ENCODE data around the gene BABAM2. TPM values are rescaled to one million over a fixed set of nuclear protein-coding genes. Genes with fewer than 3 reads are reported as not detected.

The BABAM2 gene
- total RNA-seq, 4 donors from 2014 or later: 35.0 to 70.5 (median 51.5) TPM

- no peak for DNase-seq
- no peaks in the 10 kb centered on the region for H3K27me3 ChIP-seq
- H3K4me3 ChIP-seq: no peak overlapping the region
- H3K27ac ChIP-seq: no peak overlapping the region
- TF ChIP-seq POLR2A (IDR thresholded peaks at IDR 0.05): no peak
- TF ChIP-seq CTCF (IDR thresholded peaks at IDR 0.05): no peak
- H3K4me1 ChIP-seq: no peaks in the 10 kb centered on the region
- no peaks in the 10 kb centered on the region for H3K36me3 ChIP-seq
- H3K9me3 ChIP-seq: no peaks in the 10 kb centered on the region
Observed at GRCh38 chr2:28291811-28292440, 401.4 kb downstream of the BABAM2 start.

DNA sequence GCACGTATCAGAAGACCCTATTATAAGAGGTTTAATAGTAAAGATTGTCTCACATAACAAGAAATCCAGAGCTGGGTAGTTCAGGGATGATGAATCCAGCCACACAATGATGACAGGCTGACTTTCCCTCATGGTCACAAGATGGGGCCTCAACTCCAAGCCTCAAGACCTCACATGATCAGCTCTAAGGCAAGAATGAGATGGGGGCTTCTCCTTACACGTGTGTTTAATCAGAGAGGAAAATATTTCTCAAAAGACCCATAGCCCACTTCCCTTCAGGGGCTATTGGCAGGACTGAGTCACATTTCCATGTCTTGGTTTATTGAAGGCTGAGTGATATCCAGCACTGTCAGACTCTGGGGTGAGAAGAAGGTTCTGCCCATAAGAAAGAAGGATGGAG is 402.0 kb downstream of the BABAM2 start:
- no peaks in the 10 kb centered on the region for H3K27me3 ChIP-seq
- TF ChIP-seq CTCF (IDR thresholded peaks at IDR 0.05) (no peak), POLR2A (IDR thresholded peaks at IDR 0.05) (no peak)
- no peak for DNase-seq
- H3K36me3 ChIP-seq: no peaks in the 10 kb centered on the region
- no peak overlapping the region for H3K4me3 ChIP-seq
- H3K4me1 ChIP-seq: no peaks in the 10 kb centered on the region
- H3K9me3 ChIP-seq: no peaks in the 10 kb centered on the region
- H3K27ac ChIP-seq: no peak overlapping the region

GRCh38 chr2:28293416-28293815 is 402.9 kb downstream of the BABAM2 start:
- Histone ChIP-seq H3K36me3 (no peaks in the 10 kb centered on the region), H3K27ac (no peak overlapping the region), H3K27me3 (no peaks in the 10 kb centered on the region), H3K4me1 (no peaks in the 10 kb centered on the region), H3K9me3 (no peaks in the 10 kb centered on the region), H3K4me3 (no peak overlapping the region)
- TF ChIP-seq CTCF (IDR thresholded peaks at IDR 0.05) (no peak), POLR2A (IDR thresholded peaks at IDR 0.05) (no peak)
- no peak for DNase-seq

- DNase-seq: no peak
- Histone ChIP-seq H3K27me3 (no peaks in the 10 kb centered on the region), H3K4me1 (no peaks in the 10 kb centered on the region), H3K4me3 (no peak overlapping the region), H3K36me3 (no peaks in the 10 kb centered on the region), H3K9me3 (no peaks in the 10 kb centered on the region), H3K27ac (no peak overlapping the region)
- TF ChIP-seq CTCF (IDR thresholded peaks at IDR 0.05) (no peak), POLR2A (IDR thresholded peaks at IDR 0.05) (no peak)
Observed at GRCh38 chr2:28294451-28294850, 403.9 kb downstream of the BABAM2 start.

DNA sequence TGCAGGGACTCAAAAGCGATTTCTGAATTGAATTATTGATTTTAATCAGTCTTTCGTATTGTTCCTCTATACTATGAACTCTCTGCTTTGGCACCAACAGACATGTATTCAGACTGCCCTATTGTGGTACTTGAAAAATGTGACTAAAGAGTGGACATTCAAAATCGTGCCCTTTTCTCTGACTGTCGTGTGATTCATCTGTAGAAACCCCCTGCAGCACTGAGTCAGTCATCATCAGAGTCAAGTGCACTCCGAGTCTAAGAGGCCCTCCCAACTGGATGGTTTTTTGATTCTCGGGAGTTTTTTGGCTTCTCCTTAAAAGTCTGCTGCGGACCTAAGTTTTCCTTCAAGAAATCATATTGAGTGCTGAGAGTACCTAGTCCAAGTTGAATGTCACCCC is 405.7 kb downstream of the BABAM2 start:
- Histone ChIP-seq H3K36me3 (no peaks in the 10 kb centered on the region), H3K4me3 (no peak overlapping the region), H3K27me3 (no peaks in the 10 kb centered on the region), H3K27ac (no peak overlapping the region), H3K4me1 (no peaks in the 10 kb centered on the region), H3K9me3 (no peaks in the 10 kb centered on the region)
- no peak for DNase-seq
- TF ChIP-seq POLR2A (IDR thresholded peaks at IDR 0.05) (no peak), CTCF (IDR thresholded peaks at IDR 0.05) (no peak)

GRCh38 chr2:28296904-28297303 is 406.4 kb downstream of the BABAM2 start:
- no peak for DNase-seq
- no peak overlapping the region for H3K4me3 ChIP-seq
- no peaks in the 10 kb centered on the region for H3K36me3 ChIP-seq
- no peaks in the 10 kb centered on the region for H3K27me3 ChIP-seq
- H3K4me1 ChIP-seq: no peaks in the 10 kb centered on the region
- no peak for TF ChIP-seq CTCF (IDR thresholded peaks at IDR 0.05)
- TF ChIP-seq POLR2A (IDR thresholded peaks at IDR 0.05): no peak
- no peak overlapping the region for H3K27ac ChIP-seq
- H3K9me3 ChIP-seq: no peaks in the 10 kb centered on the region

Data from Peyer's patch (tissue), 4 donors.